ENCODE measurements around the gene NEDD9.

DNA sequence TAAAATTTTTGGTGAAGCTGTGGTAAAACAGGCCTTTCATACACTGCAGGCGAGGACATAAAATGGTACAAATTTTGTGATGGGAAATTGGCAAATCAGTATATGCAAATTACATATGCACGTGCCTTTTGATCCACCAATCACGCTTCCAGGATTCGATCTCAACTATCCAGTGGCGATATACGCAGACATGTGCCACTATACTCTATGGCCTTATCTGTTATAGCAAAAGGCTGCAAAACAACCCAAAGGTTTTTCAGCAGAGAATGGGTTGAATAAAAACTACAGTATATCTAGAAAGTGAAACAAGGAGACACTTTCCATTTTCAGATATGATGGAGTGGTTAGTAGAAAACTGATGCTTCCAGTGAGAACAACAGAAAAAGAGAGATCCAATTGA lies 79.0 kb downstream of the NEDD9 start:
- TF ChIP-seq CEBPB (IDR thresholded peaks at IDR 0.05), result no peak
- TF ChIP-seq ZBTB7A (IDR thresholded peaks at IDR 0.05; ENCODE audit: low read depth), result no peak
- TF ChIP-seq, protein P1, sequence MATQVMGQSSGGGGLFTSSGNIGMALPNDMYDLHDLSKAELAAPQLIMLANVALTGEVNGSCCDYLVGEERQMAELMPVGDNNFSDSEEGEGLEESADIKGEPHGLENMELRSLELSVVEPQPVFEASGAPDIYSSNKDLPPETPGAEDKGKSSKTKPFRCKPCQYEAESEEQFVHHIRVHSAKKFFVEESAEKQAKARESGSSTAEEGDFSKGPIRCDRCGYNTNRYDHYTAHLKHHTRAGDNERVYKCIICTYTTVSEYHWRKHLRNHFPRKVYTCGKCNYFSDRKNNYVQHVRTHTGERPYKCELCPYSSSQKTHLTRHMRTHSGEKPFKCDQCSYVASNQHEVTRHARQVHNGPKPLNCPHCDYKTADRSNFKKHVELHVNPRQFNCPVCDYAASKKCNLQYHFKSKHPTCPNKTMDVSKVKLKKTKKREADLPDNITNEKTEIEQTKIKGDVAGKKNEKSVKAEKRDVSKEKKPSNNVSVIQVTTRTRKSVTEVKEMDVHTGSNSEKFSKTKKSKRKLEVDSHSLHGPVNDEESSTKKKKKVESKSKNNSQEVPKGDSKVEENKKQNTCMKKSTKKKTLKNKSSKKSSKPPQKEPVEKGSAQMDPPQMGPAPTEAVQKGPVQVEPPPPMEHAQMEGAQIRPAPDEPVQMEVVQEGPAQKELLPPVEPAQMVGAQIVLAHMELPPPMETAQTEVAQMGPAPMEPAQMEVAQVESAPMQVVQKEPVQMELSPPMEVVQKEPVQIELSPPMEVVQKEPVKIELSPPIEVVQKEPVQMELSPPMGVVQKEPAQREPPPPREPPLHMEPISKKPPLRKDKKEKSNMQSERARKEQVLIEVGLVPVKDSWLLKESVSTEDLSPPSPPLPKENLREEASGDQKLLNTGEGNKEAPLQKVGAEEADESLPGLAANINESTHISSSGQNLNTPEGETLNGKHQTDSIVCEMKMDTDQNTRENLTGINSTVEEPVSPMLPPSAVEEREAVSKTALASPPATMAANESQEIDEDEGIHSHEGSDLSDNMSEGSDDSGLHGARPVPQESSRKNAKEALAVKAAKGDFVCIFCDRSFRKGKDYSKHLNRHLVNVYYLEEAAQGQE (IDR thresholded peaks at IDR 0.05; ENCODE audit: low read depth), result no peak

All from Ishikawa (cell line).